Mammary epithelial cell (primary cell): ENCODE results near the gene MSANTD3.

ENCODE experiments used
- CTCF ChIP-seq, 2 donors: IDR thresholded peaks in 1 of 2; conservative IDR thresholded peaks in 1 of 2; 2 replicates each; pipeline ENCODE4 v1.5.1; 2011 to 2012; ENCODE audit warnings: inconsistent platforms in 2 of 2, low read length in 2 of 2, mild to moderate bottlenecking in 2 of 2, control low read depth in 1 of 2, low read depth in 1 of 2; ENCODE audit not compliant: insufficient read depth in 1 of 2; ENCODE audit errors: extremely low read depth in 1 of 2
- EZH2 ChIP-seq: IDR thresholded peaks from 2 replicates; pipeline ENCODE4 v1.6.1; 2012; ENCODE audit warnings: low read length, inconsistent platforms, borderline replicate concordance

GRCh38 chr9:100486479-100487176, 59.7 kb downstream of the MSANTD3 start:
- TF ChIP-seq EZH2, result no peak
- TF ChIP-seq CTCF (conservative IDR thresholded peaks at IDR 0.05 in 1 of 2, IDR thresholded peaks at IDR 0.05 in 1 of 2; ENCODE audit: extremely low read depth in 1 of 2, insufficient read depth in 1 of 2, low read depth in 1 of 2, low read length in 2 of 2), result no peak
